Uterus (tissue), 2 donors: ENCODE data around the gene ATP8B1.

Source experiments
- POLR2A ChIP-seq, 2 donors: fragments of 450-650 bp; IDR thresholded peaks; one replicate each; pipeline ENCODE4 v1.6.1; 2016; ENCODE audit warnings: antibody characterized with exemption in 2 of 2, mild to moderate bottlenecking in 1 of 2, moderate library complexity in 1 of 2
- TF ChIP-seq, protein P1 (sequence below), 4 experiments: fragments of 200-600 bp in 2 of 4; fragments of 450-650 bp in 2 of 4; sonication (generic) in 2 of 4; IDR thresholded peaks; one replicate each; pipeline ENCODE4 v1.5.1; 2016 to 2019; ENCODE audit warnings: antibody characterized with exemption in 4 of 4, mild to moderate bottlenecking in 2 of 4, moderate library complexity in 1 of 4

DNA sequence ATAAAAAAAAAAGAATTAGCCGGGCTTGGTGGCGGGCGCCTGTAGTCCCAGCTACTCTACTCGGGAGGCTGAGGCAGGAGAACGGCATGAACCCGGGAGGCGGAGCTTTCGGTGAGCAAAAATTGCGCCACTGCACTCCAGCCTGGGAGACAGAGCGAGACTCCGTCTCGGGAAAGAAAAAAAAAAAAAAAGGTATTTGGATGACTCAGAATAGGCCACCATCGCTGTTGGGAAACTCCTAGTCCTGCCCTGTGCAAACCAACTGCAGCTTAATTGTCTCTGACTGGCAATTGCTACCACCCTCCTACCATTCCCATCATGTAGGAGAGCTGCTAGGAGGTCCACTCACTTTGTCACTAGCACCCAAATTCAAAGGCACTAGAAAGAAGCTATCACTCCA, 43.5 kb downstream of the ATP8B1 start:
- no peak for TF ChIP-seq POLR2A (IDR thresholded peaks at IDR 0.05)
- TF ChIP-seq, protein P1, sequence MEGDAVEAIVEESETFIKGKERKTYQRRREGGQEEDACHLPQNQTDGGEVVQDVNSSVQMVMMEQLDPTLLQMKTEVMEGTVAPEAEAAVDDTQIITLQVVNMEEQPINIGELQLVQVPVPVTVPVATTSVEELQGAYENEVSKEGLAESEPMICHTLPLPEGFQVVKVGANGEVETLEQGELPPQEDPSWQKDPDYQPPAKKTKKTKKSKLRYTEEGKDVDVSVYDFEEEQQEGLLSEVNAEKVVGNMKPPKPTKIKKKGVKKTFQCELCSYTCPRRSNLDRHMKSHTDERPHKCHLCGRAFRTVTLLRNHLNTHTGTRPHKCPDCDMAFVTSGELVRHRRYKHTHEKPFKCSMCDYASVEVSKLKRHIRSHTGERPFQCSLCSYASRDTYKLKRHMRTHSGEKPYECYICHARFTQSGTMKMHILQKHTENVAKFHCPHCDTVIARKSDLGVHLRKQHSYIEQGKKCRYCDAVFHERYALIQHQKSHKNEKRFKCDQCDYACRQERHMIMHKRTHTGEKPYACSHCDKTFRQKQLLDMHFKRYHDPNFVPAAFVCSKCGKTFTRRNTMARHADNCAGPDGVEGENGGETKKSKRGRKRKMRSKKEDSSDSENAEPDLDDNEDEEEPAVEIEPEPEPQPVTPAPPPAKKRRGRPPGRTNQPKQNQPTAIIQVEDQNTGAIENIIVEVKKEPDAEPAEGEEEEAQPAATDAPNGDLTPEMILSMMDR (IDR thresholded peaks at IDR 0.05): no peak
